Upper lobe of left lung (tissue), 6 donors: Measurements from ENCODE around the gene C14orf93. TPM values are rescaled to one million over a fixed set of nuclear protein-coding genes. Genes with fewer than 3 reads are reported as not detected.

Experiments
- ATAC-seq, 2 donors: fragments of 200-7000 bp; cut with Tn5 transposase; one replicate each; pipeline ENCODE4 v1.9.1; 2022; ENCODE audit warnings: mild to moderate bottlenecking in 2 of 2, moderate library complexity in 2 of 2; ENCODE audit not compliant: low FRiP score in 2 of 2
- DNase-seq, 2 donors: peaks; one replicate each; pipeline ENCODE4 v3.0.0-alpha.2; 2019 to 2020
- H3K27ac ChIP-seq, 4 donors: fragments of 200-600 bp; sonication (generic); one replicate each; pipeline ENCODE4 v1.5.1; 2016 to 2019
- H3K27me3 ChIP-seq, 4 donors: fragments of 200-600 bp; sonication (generic); one replicate each; pipeline ENCODE4 v1.5.1; 2017 to 2019
- H3K36me3 ChIP-seq, 4 donors: fragments of 200-600 bp; sonication (generic); one replicate each; pipeline ENCODE4 v1.5.1; 2016 to 2019
- H3K4me1 ChIP-seq, 4 donors: fragments of 200-600 bp; sonication (generic); one replicate each; pipeline ENCODE4 v1.5.1; 2018 to 2019
- H3K4me3 ChIP-seq, 4 donors: fragments of 200-600 bp; sonication (generic); one replicate each; pipeline ENCODE4 v1.5.1; 2017 to 2019; ENCODE audit warnings: mild to moderate bottlenecking in 2 of 4, moderate library complexity in 1 of 4
- H3K9me3 ChIP-seq, 4 donors: fragments of 200-600 bp; sonication (generic); one replicate each; pipeline ENCODE4 v1.5.1; 2018 to 2019
- EP300 ChIP-seq, 4 donors: sonication (generic); formaldehyde crosslinking; IDR thresholded peaks; one replicate each; pipeline ENCODE4 v1.5.1; 2017; ENCODE audit warnings: antibody characterized with exemption in 4 of 4, control low read depth in 2 of 4
- POLR2A ChIP-seq, 4 donors: fragments of 450-650 bp; IDR thresholded peaks; one replicate each; pipeline ENCODE4 v1.5.1; 2016 to 2017; ENCODE audit warnings: antibody characterized with exemption in 4 of 4, mild to moderate bottlenecking in 2 of 4
- POLR2AphosphoS5 ChIP-seq, 2 donors: sonication (generic); formaldehyde crosslinking; IDR thresholded peaks; one replicate each; pipeline ENCODE4 v1.5.1; 2017; ENCODE audit warnings: antibody characterized with exemption in 2 of 2
- WGBS, 2 donors: methylation state at CpG; one replicate each; pipeline ENCODE4 v1.1.5; 2017 to 2018; 5-methylcytosine and 5-hydroxymethylcytosine counted together
- total RNA-seq, 6 donors: library from RNA; depleted of rRNA in 4 of 6; stranded (reverse); fragments of >200 nt in 4 of 6; gene quantifications; one replicate each; pipeline versions ENCODE4 v1.1.0 to v1.2.1, GENCODE V29; 2016 to 2021
- TF ChIP-seq, protein P1 (sequence below), 6 experiments: fragments of 450-650 bp in 4 of 6; fragments of 200-600 bp in 2 of 6; sonication (generic) in 2 of 6; IDR thresholded peaks; one replicate each; pipeline ENCODE4 v1.5.1; 2016 to 2019; ENCODE audit warnings: antibody characterized with exemption in 6 of 6
- donor health status: DM: no; HTN: no; CAD: no; lungs with moderate emphysema.
- donor health status: DM: no; HTN: yes; CAD: no; lungs with severe emphysema.

The C14orf93 gene
- total RNA-seq, 6 donors from 2014 or later = 7.1 to 12.9 (median 11.4) TPM

DNA sequence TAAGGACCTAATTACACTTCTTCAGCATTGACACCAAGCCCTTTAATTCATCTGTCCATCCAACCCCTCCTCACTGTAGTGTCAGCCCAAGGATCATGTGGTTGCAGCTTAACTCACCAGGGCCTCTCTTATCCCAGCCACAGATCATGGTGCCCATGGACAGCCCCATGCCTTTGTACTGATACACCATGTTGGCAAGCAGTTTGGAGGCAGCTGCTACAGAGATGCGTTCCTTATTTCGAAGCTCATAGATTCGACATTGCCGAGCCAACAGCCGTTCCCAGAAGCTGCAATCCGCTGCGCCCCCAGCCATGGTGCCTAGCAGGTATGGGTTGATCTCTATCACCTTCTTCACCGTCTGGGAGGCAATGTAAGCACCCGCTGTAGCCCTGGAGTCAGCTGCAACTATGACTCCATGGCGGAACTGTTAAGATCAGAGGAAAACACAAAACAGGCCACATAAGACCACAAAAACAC, 23.3 kb upstream of the C14orf93 start:
- Histone ChIP-seq H3K27me3 (no peaks in the 10 kb centered on the region), H3K4me3 (peak overlapping the region in 1 of 4 donors; percentile 60), H3K4me1 (peaks cover 9 to 20% (median 17%) of the 10 kb centered on the region in 4 donors), H3K9me3 (no peaks in the 10 kb centered on the region), H3K36me3 (peaks cover 15 to 45% (median 31%) of the 10 kb centered on the region in 4 donors), H3K27ac (no peak overlapping the region)
- ATAC-seq = no peak
- TF ChIP-seq EP300 (IDR thresholded peaks at IDR 0.05) (no peak), POLR2A (IDR thresholded peaks at IDR 0.05) (no peak), POLR2AphosphoS5 (IDR thresholded peaks at IDR 0.05) (no peak)
- TF ChIP-seq, protein P1, sequence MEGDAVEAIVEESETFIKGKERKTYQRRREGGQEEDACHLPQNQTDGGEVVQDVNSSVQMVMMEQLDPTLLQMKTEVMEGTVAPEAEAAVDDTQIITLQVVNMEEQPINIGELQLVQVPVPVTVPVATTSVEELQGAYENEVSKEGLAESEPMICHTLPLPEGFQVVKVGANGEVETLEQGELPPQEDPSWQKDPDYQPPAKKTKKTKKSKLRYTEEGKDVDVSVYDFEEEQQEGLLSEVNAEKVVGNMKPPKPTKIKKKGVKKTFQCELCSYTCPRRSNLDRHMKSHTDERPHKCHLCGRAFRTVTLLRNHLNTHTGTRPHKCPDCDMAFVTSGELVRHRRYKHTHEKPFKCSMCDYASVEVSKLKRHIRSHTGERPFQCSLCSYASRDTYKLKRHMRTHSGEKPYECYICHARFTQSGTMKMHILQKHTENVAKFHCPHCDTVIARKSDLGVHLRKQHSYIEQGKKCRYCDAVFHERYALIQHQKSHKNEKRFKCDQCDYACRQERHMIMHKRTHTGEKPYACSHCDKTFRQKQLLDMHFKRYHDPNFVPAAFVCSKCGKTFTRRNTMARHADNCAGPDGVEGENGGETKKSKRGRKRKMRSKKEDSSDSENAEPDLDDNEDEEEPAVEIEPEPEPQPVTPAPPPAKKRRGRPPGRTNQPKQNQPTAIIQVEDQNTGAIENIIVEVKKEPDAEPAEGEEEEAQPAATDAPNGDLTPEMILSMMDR (IDR thresholded peaks at IDR 0.05) = no peak
- WGBS, 2 donors = 89 to 97% methylated on average over 10 of the region's 10 CpGs
- DNase-seq = no peak

DNA sequence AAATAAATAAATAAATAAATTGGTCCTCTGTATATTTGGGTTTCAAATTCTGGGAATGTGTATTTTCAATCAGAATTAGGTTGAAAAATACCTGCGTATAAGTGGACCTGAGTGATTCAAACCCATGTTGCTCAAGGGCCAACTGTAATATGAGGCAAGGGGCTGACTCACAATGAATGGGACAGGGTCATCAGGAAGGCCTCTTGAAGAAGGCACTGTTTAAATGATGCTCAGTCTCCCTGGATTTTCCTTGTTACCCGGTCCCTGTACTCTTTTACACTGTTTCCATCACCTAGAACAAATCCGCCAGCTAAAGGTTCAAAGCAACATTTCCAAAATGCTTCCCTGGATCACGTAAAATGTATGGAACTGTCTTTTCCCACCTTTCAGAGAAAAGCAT, 21.0 kb upstream of the C14orf93 start:
- H3K4me3 ChIP-seq = no peak overlapping the region
- H3K9me3 ChIP-seq = no peaks in the 10 kb centered on the region
- no peak overlapping the region for H3K27ac ChIP-seq
- no peak for ATAC-seq
- H3K27me3 ChIP-seq = no peaks in the 10 kb centered on the region
- no peak for TF ChIP-seq POLR2AphosphoS5 (IDR thresholded peaks at IDR 0.05)
- peaks cover 16 to 66% (median 45%) of the 10 kb centered on the region in 4 donors for H3K36me3 ChIP-seq
- no peak for DNase-seq
- 99 to 100% methylated on average over 4 of the region's 4 CpGs for WGBS, 2 donors
- H3K4me1 ChIP-seq = peaks cover 9 to 25% (median 18%) of the 10 kb centered on the region in 4 donors

DNA sequence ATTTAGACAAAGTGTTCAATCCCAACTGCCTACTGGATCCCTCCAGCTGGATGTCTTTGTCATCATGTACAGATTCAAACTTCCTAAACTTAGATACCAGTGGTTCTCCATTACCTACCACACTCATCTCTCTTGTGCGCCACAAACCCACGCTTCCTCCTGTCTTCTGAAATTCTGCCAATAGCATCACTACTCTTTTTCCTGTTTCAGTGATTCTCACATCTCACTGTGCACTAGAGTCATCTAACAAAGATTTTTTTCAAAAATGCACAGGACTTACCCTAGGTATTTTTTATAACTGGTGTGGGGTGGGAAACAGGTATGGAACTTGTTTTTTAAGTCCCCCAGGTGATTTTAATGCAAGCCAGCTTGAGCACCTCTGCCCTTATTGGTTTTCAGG, 18.9 kb upstream of the C14orf93 start:
- peaks cover 5 to 21% (median 14%) of the 10 kb centered on the region in 4 donors for H3K4me1 ChIP-seq
- no peak overlapping the region for H3K27ac ChIP-seq
- no peaks in the 10 kb centered on the region for H3K9me3 ChIP-seq
- no peak overlapping the region for H3K4me3 ChIP-seq
- peaks cover 19 to 82% (median 58%) of the 10 kb centered on the region in 4 donors for H3K36me3 ChIP-seq
- DNase-seq (no peak), ATAC-seq (no peak)
- TF ChIP-seq, protein P1 (IDR thresholded peaks at IDR 0.05) = no peak
- no peak for TF ChIP-seq POLR2AphosphoS5 (IDR thresholded peaks at IDR 0.05)
- no peak for TF ChIP-seq EP300 (IDR thresholded peaks at IDR 0.05)
- H3K27me3 ChIP-seq = no peaks in the 10 kb centered on the region
- 61 to 67% methylated on average over 2 of the region's 2 CpGs for WGBS, 2 donors

DNA sequence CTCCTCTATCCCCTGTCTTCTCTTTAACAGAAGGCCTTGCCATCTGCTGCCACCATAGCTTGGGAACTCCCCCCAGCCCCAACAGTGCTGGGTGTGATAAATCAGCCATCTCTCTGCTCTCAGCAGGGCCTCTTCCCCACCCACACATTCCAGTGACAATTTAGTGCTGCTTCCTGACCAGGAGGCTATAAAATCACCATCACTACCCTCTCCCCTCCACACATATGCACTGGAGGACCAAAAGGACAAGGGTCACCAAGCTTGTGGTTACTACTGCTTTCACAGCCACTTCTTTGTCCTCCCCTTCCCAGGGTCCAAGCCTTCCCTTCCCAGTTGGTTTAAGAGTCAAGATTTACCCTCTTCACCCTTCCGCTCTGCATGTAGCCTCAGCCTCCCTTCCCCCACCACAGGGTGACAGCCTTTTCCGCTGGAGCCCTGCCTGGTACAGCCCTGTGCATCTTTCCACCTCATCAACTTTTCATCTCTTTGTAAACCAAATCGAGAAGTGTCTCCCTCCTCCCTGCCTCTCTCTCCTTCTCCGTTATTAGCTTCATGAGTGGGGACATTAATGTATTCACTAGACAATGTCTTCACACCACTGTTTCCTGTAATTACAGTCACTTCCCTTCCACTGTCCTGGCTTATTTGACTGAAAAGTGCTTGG, 15.3 kb upstream of the C14orf93 start:
- TF ChIP-seq POLR2A (IDR thresholded peaks at IDR 0.05) (no peak), POLR2AphosphoS5 (IDR thresholded peaks at IDR 0.05) (no peak), EP300 (IDR thresholded peaks at IDR 0.05) (no peak)
- TF ChIP-seq, protein P1 (IDR thresholded peaks at IDR 0.05) = no peak
- no peaks in the 10 kb centered on the region for H3K27me3 ChIP-seq
- no peak overlapping the region for H3K27ac ChIP-seq
- H3K4me1 ChIP-seq = peaks cover 0 to 10% (median 5%) of the 10 kb centered on the region in 4 donors
- no peak for ATAC-seq
- H3K9me3 ChIP-seq = no peaks in the 10 kb centered on the region
- WGBS, 2 donors = 69 to 75% methylated on average over 4 of the region's 4 CpGs
- H3K36me3 ChIP-seq = peaks cover 4 to 55% (median 35%) of the 10 kb centered on the region in 4 donors
- no peak for DNase-seq
- H3K4me3 ChIP-seq = no peak overlapping the region

DNA sequence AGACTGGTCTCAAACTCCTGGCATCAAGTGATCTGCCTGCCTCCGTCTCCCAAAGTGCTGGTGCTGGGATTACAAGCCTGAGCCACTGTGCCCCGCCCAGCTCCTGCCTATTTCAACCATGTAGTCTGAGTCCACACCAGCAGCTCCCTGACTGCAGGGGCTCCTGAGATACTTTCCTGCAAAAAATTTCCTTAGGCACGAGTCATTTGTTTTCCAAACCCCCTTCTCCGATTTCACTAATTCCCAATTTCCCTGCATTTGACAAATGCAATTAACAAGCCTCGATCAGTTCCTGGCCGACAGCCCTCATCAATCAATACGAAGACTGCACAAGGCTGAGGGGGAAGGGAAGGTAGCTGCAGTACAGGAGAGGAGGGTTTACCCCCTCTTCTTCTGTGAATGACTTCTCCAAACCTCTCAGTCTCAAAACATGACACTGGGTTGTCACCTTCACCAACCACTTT, 14.7 kb upstream of the C14orf93 start:
- DNase-seq = no peak
- peaks cover 0 to 10% (median 5%) of the 10 kb centered on the region in 4 donors for H3K4me1 ChIP-seq
- WGBS, 2 donors = 88 to 92% methylated on average over 7 of the region's 7 CpGs
- H3K27me3 ChIP-seq = no peaks in the 10 kb centered on the region
- ATAC-seq = no peak
- no peak overlapping the region for H3K27ac ChIP-seq
- H3K9me3 ChIP-seq = no peaks in the 10 kb centered on the region
- peaks cover 4 to 52% (median 34%) of the 10 kb centered on the region in 4 donors for H3K36me3 ChIP-seq
- TF ChIP-seq EP300 (IDR thresholded peaks at IDR 0.05) (no peak), POLR2AphosphoS5 (IDR thresholded peaks at IDR 0.05) (no peak), POLR2A (IDR thresholded peaks at IDR 0.05) (no peak)
- TF ChIP-seq, protein P1 (IDR thresholded peaks at IDR 0.05) = no peak
- no peak overlapping the region for H3K4me3 ChIP-seq
